ENCODE data around the gene PSAPL1. TPM values are rescaled to one million over a fixed set of nuclear protein-coding genes. Genes with fewer than 3 reads are reported as not detected.

Gene PSAPL1
- total and polyA plus RNA-seq, 2 of the 8 experiments (the other 6 are each of a cell fraction or from before 2014, with no cell fraction given) = 0.03 TPM; not detected in 1

GRCh38 chr4:7458477-7458876 is 23.7 kb upstream of the PSAPL1 start:
- no peak overlapping the region for H2BK5ac ChIP-seq (ENCODE audit: low read depth, low read length)
- ChIA-PET CTCF (ENCODE audit: partially characterized antibody) (interaction anchor here (1.4 kb wide), 1 partner anchor 192 kb away, joined by 4 read pairs; no protein-coding TSS in a partner anchor), POLR2A (ENCODE audit: partially characterized antibody) (no interaction called here)
- no peaks in the 10 kb centered on the region for H3K9me3 ChIP-seq (ENCODE audit: insufficient read depth in 2 of 2, low read depth in 1 of 2, low read length in 1 of 2)
- H2AK5ac ChIP-seq (ENCODE audit: low read depth, low read length) = no peak overlapping the region
- H4K5ac ChIP-seq (ENCODE audit: insufficient read length, low read depth, low read length) = no peak overlapping the region
- H4K91ac ChIP-seq (replicated peaks; ENCODE audit: insufficient read length, low read length) = no peak overlapping the region
- H3K56ac ChIP-seq (replicated peaks; ENCODE audit: insufficient read length, low read depth, low read length) = no peak overlapping the region
- FAIRE-seq (no peak), DNase-seq (ENCODE audit: low read depth in 1 of 2, low spot score in 2 of 2) (no peak)
- WGBS, 2 experiments (ENCODE audit: extremely low coverage in 1 of 2, insufficient coverage in 1 of 2, insufficient read length in 1 of 2, insufficient replicate concordance in 2 of 2, low coverage in 1 of 2, low lambda C conversion rate in 2 of 2, missing lambda C conversion rate in 1 of 2) = 97% methylated on average over 4 of the region's 4 CpGs; no CpG with 5 or more reads in 1 of the 2 experiments
- no peak overlapping the region for H3K23ac ChIP-seq (ENCODE audit: insufficient read length)
- no peak overlapping the region for H3K9ac ChIP-seq (replicated peaks in 1 of 4; ENCODE audit: extremely low read depth in 1 of 4, low read depth in 3 of 4, low read length in 3 of 4)
- no peak overlapping the region for H4K8ac ChIP-seq (ENCODE audit: extremely low read depth, insufficient read depth, low read length)
- H3K4me2 ChIP-seq (ENCODE audit: insufficient read depth in 1 of 2, low read depth in 2 of 2, low read length in 2 of 2) = no peak overlapping the region
- H2BK15ac ChIP-seq (ENCODE audit: low read length) = no peak overlapping the region
- no peak overlapping the region for H3K14ac ChIP-seq (ENCODE audit: insufficient read length)
- H3K79me2 ChIP-seq (ENCODE audit: control insufficient read depth in 1 of 2, insufficient read depth in 2 of 2, low read length in 2 of 2) = no peaks in the 10 kb centered on the region
- H3K36me3 ChIP-seq (ENCODE audit: control insufficient read depth in 2 of 4, insufficient read depth in 4 of 4, low read length in 3 of 4) = no peaks in the 10 kb centered on the region
- H3K79me1 ChIP-seq (ENCODE audit: low read depth, low read length) = no peaks in the 10 kb centered on the region
- H3K4me3 ChIP-seq (ENCODE audit: extremely low read depth in 1 of 4, insufficient read depth in 2 of 4, low read depth in 3 of 4, low read length in 4 of 4) = no peak overlapping the region
- no peak overlapping the region for H2BK20ac ChIP-seq (ENCODE audit: low read length)
- H4K20me1 ChIP-seq (replicated peaks in 1 of 2; ENCODE audit: control insufficient read depth in 1 of 2, insufficient read depth in 2 of 2, low read length in 2 of 2) = no peaks in the 10 kb centered on the region
- TF ChIP-seq SIRT6 (IDR thresholded peaks at IDR 0.05; ENCODE audit: low read length) = no peak
- TF ChIP-seq, protein P1, sequence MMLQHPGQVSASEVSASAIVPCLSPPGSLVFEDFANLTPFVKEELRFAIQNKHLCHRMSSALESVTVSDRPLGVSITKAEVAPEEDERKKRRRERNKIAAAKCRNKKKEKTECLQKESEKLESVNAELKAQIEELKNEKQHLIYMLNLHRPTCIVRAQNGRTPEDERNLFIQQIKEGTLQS (IDR thresholded peaks at IDR 0.05; ENCODE audit: insufficient read depth, low read depth, low read length) = no peak
- TF ChIP-seq BCL11A (IDR thresholded peaks at IDR 0.05; ENCODE audit: low read depth in 2 of 2, low read length in 2 of 2) = no peak
- no peak for TF ChIP-seq CHD1 (IDR thresholded peaks at IDR 0.05; ENCODE audit: low read depth, low read length)
- no peak for TF ChIP-seq RNF2 (IDR thresholded peaks at IDR 0.05; ENCODE audit: borderline replicate concordance, low read depth, low read length, missing control alignments, poor library complexity, severe bottlenecking)
- no peak for TF ChIP-seq POU5F1 (IDR thresholded peaks at IDR 0.05; ENCODE audit: low read depth, low read length)
- TF ChIP-seq BRCA1 (IDR thresholded peaks at IDR 0.05; ENCODE audit: low read depth, low read length) = no peak
- no peak for TF ChIP-seq SP4 (IDR thresholded peaks at IDR 0.05; ENCODE audit: low read length)
- TF ChIP-seq EP300 (IDR thresholded peaks at IDR 0.05; ENCODE audit: borderline replicate concordance in 1 of 2, low read depth in 2 of 2, low read length in 2 of 2) = no peak
- H2AFZ ChIP-seq (ENCODE audit: low read length) = no peak overlapping the region
- H3K23me2 ChIP-seq (ENCODE audit: low read depth, low read length) = no peaks in the 10 kb centered on the region
- H3K4ac ChIP-seq (replicated peaks; ENCODE audit: insufficient read length, low read depth, low read length) = no peak overlapping the region
- no peaks in the 10 kb centered on the region for H3K27me3 ChIP-seq (replicated peaks in 1 of 4; ENCODE audit: control insufficient read depth in 3 of 4, extremely low read depth in 1 of 4, insufficient read depth in 3 of 4, low read length in 3 of 4)
- H3K18ac ChIP-seq (ENCODE audit: extremely low read depth, low read length) = no peak overlapping the region
- H2BK120ac ChIP-seq (replicated peaks; ENCODE audit: low read depth, low read length) = no peak overlapping the region
- H3K27ac ChIP-seq (ENCODE audit: low read depth, low read length) = no peak overlapping the region
- peaks cover 0 to 14% (median 8%) of the 10 kb centered on the region in 4 experiments; a peak in 5 of 7 replicates for H3K4me1 ChIP-seq (replicated peaks in 1 of 4; ENCODE audit: control insufficient read depth in 3 of 4, insufficient read depth in 4 of 4, low read length in 3 of 4)
- H2BK12ac ChIP-seq (ENCODE audit: low read depth, low read length) = no peak overlapping the region

Data from H1 (cell line).